Measurements from ENCODE around the gene LRMDA. TPM values are rescaled to one million over a fixed set of nuclear protein-coding genes. Genes with fewer than 3 reads are reported as not detected.

The LRMDA gene
- total RNA-seq, 4 donors from 2014 or later, result 1.4 to 23.1 (median 3.6) TPM

DNA sequence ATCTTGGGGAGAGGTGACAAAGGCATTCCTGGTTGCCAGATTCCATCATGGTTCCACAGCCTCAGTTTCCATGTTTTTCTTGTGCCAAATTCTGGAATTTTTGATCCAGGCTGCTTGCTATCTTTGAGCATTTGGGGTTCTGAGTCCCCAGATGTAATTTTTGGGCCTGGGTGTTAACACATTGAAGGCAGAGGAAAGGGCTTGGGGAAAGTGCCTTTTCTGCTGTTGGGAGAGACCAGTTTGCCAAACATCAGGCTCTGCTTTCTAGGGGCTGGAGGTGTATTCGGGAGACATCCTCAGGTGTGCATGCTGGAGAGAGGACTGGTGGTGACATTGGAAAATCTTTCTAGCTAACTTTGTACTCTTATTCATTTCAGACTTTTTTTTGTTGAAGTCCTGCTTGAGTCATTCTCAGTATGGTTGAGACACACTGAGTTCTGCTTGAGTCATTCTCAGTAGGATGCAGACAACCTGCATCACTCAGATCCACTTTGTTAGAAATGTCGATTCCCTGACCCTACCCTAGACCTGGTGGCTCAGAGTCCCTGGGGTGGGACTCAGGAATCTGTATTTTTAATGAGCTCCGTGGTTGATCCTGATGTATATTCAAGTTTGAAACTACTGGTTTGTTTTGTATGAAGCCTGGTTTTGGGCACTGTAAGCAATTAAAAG lies 101.0 kb downstream of the LRMDA start:
- H3K27me3 ChIP-seq, result no peaks in the 10 kb centered on the region
- no peaks in the 10 kb centered on the region for H3K4me1 ChIP-seq
- TF ChIP-seq, protein P1, sequence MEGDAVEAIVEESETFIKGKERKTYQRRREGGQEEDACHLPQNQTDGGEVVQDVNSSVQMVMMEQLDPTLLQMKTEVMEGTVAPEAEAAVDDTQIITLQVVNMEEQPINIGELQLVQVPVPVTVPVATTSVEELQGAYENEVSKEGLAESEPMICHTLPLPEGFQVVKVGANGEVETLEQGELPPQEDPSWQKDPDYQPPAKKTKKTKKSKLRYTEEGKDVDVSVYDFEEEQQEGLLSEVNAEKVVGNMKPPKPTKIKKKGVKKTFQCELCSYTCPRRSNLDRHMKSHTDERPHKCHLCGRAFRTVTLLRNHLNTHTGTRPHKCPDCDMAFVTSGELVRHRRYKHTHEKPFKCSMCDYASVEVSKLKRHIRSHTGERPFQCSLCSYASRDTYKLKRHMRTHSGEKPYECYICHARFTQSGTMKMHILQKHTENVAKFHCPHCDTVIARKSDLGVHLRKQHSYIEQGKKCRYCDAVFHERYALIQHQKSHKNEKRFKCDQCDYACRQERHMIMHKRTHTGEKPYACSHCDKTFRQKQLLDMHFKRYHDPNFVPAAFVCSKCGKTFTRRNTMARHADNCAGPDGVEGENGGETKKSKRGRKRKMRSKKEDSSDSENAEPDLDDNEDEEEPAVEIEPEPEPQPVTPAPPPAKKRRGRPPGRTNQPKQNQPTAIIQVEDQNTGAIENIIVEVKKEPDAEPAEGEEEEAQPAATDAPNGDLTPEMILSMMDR (IDR thresholded peaks at IDR 0.05), result no peak
- TF ChIP-seq POLR2A (IDR thresholded peaks at IDR 0.05), result no peak
- no peak overlapping the region for H3K4me3 ChIP-seq
- H3K9me3 ChIP-seq, result no peaks in the 10 kb centered on the region
- DNase-seq, result no peak
- H3K27ac ChIP-seq, result no peak overlapping the region
- no peaks in the 10 kb centered on the region for H3K36me3 ChIP-seq

DNA sequence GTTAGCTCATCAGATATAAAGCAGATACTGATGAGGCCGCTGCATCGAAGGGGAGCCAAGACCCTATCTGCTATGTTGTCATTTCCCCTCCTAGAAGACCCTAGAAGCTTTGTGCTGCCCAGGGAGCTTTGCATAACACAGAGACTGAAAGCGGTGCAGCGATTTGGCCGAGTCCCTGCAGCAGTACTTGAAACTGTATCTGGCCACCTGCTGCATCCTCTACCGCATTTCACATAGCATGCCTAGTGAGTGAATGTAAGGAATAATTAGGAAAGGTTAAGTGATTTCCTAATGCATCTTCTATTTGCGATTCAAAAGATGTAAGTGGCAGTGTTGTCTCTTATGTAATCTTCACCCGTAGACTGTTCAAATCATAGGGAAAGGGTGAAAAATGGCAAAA lies 106.7 kb downstream of the LRMDA start:
- no peaks in the 10 kb centered on the region for H3K9me3 ChIP-seq
- no peaks in the 10 kb centered on the region for H3K27me3 ChIP-seq
- H3K4me3 ChIP-seq, result no peak overlapping the region
- H3K4me1 ChIP-seq, result no peaks in the 10 kb centered on the region
- H3K36me3 ChIP-seq, result no peaks in the 10 kb centered on the region
- no peak for DNase-seq
- H3K27ac ChIP-seq, result no peak overlapping the region
- TF ChIP-seq, protein P1 (IDR thresholded peaks at IDR 0.05), result no peak
- TF ChIP-seq POLR2A (IDR thresholded peaks at IDR 0.05), result no peak

DNA sequence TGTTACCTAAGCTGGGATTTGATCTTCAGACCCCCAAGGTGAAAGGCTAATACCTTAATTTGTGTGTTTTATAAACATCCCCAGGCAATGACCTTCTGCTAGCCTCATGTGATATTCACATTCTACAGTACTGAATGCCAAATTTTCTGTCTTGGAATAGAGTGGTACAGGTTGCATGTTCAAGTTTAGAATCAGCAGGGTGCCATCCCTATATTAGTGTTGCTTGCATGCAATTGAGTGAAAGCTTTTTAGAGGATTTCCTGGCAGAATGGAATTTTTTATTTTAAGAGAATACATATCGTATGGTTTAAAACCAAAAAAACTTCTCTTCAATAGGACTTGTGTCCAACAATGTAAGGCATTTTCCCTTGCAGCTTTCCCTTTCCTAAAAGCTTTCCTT lies 107.3 kb downstream of the LRMDA start:
- Histone ChIP-seq H3K36me3 (no peaks in the 10 kb centered on the region), H3K4me1 (no peaks in the 10 kb centered on the region), H3K9me3 (no peaks in the 10 kb centered on the region), H3K4me3 (no peak overlapping the region), H3K27ac (no peak overlapping the region), H3K27me3 (no peaks in the 10 kb centered on the region)
- TF ChIP-seq POLR2A (IDR thresholded peaks at IDR 0.05), result no peak
- TF ChIP-seq, protein P1 (IDR thresholded peaks at IDR 0.05), result no peak
- no peak for DNase-seq

DNA sequence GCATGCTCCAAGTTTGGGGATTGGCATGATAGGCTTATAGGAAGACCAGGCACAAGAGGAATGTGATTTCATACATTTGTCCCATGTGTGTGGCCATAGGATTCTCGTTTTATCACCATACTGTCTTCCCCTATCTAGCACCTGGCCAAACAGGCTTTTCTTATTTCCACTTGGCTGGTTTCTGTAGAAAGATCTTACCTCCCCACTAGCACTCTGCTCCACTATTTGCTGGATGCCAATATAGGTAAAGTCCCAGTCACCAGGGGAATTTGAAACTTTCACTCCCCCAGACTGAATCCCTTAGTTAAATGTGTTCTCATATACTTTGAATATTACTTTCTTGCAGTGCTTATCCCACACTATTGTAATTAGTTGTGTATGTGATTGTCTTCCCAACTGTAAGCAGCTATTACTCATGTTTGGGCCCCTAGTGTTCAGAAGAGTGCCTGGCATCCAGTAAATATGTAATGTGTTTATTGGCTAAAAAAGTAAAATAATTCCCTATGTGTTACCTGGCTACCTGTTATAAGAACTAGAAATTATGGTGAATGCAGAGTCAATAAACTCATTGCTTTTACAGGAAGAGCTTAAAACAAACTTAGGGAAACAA lies 109.0 kb downstream of the LRMDA start:
- Histone ChIP-seq H3K4me1 (no peaks in the 10 kb centered on the region), H3K9me3 (no peaks in the 10 kb centered on the region), H3K4me3 (no peak overlapping the region), H3K27me3 (no peaks in the 10 kb centered on the region), H3K27ac (no peak overlapping the region), H3K36me3 (no peaks in the 10 kb centered on the region)
- TF ChIP-seq POLR2A (IDR thresholded peaks at IDR 0.05), result no peak
- TF ChIP-seq, protein P1 (IDR thresholded peaks at IDR 0.05), result no peak
- no peak for DNase-seq

DNA sequence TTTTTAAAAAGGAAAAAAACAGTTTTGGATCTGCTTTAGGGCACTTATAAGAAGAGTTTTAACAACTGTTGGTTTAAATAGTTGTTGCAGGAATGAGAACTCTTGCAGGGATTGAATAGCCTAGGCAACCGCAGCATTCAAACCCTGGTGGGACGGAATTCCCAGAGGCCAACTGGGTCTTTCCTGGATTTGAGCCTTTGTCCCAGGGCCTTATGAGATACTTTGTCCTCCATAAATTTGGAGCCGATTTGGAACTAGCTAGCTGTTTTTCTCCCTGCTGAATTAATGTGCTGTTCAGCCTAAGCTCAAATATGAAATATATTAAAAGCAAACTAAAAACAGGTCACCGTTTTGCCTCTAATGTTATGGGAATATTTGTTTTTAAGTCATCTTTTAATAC lies 109.6 kb downstream of the LRMDA start:
- no peaks in the 10 kb centered on the region for H3K36me3 ChIP-seq
- TF ChIP-seq POLR2A (IDR thresholded peaks at IDR 0.05), result no peak
- TF ChIP-seq, protein P1 (IDR thresholded peaks at IDR 0.05), result no peak

More for the DNA sequence above, 109.6 kb downstream of the LRMDA start:
- DNase-seq, result no peak
- H3K4me1 ChIP-seq, result no peaks in the 10 kb centered on the region
- no peaks in the 10 kb centered on the region for H3K9me3 ChIP-seq
- H3K4me3 ChIP-seq, result no peak overlapping the region
- H3K27me3 ChIP-seq, result no peaks in the 10 kb centered on the region
- H3K27ac ChIP-seq, result no peak overlapping the region
